CD4-positive, CD25-positive, alpha-beta regulatory T cell (primary cell): Measurements from ENCODE around the gene NUP214. TPM values are rescaled to one million over a fixed set of nuclear protein-coding genes. Genes with fewer than 3 reads are reported as not detected.
A peak's percentile ranks its signal among the peaks of the same experiment; 100 is the strongest.

Experiments used
- ATAC-seq, 2 donors: fragments of 150-1000 bp; cut with Tn5 transposase; one replicate each; pipeline ENCODE4 v1.10.0; 2021; ENCODE audit warnings: low read depth in 2 of 2, moderate number of reproducible peaks in 2 of 2, moderate library complexity in 1 of 2
- DNase-seq, 3 donors: peaks; one replicate each; pipeline versions ENCODE4 v3.0.0 to v3.0.0-alpha.2; 2012 to 2022; ENCODE audit warnings: mixed read lengths in 1 of 3
- H3K27ac ChIP-seq: one replicate; pipeline ENCODE4 v1.7.0; 2013; ENCODE audit warnings: mild to moderate bottlenecking, low read length; ENCODE audit not compliant: insufficient read depth, poor library complexity, severe bottlenecking
- H3K27me3 ChIP-seq: one replicate; pipeline ENCODE4 v1.7.0; 2013; ENCODE audit warnings: low read length; ENCODE audit not compliant: control insufficient read depth, insufficient read depth
- H3K36me3 ChIP-seq: one replicate; pipeline ENCODE4 v1.7.0; 2013; ENCODE audit warnings: mild to moderate bottlenecking, low read length, moderate library complexity; ENCODE audit not compliant: control insufficient read depth, insufficient read depth
- H3K4me1 ChIP-seq: 2 replicates; pipeline ENCODE4 v1.7.0; 2013; ENCODE audit warnings: mild to moderate bottlenecking, low read length; ENCODE audit not compliant: insufficient read depth, control insufficient read depth, poor library complexity, severe bottlenecking
- H3K4me3 ChIP-seq: one replicate; pipeline ENCODE4 v1.7.0; 2013; ENCODE audit warnings: low read depth, mild to moderate bottlenecking, low read length, moderate library complexity
- H3K9me3 ChIP-seq, 2 experiments: 1 replicate in 1 of 2; 2 replicates in 1 of 2; pipeline ENCODE4 v1.7.0; 2013; ENCODE audit warnings: low read length in 2 of 2, mild to moderate bottlenecking in 1 of 2, moderate library complexity in 1 of 2; ENCODE audit not compliant: control insufficient read depth in 2 of 2
- H3K27ac Mint-ChIP-seq, 3 donors: one replicate each; pipeline ENCODE4 v1.8.0; 2020 to 2022; ENCODE audit warnings: mild to moderate bottlenecking in 3 of 3, mixed read lengths in 3 of 3, moderate library complexity in 2 of 3
- H3K27me3 Mint-ChIP-seq: one replicate; pipeline ENCODE4 v1.8.0; 2022; ENCODE audit warnings: mild to moderate bottlenecking, mixed read lengths
- H3K36me3 Mint-ChIP-seq: one replicate; pipeline ENCODE4 v1.8.0; 2020; ENCODE audit warnings: mixed read lengths
- H3K4me1 Mint-ChIP-seq, 4 donors: one replicate each; pipeline ENCODE4 v1.8.0; 2020 to 2022; ENCODE audit warnings: mixed read lengths in 4 of 4, mild to moderate bottlenecking in 1 of 4
- H3K4me3 Mint-ChIP-seq, 4 donors: one replicate each; pipeline ENCODE4 v1.8.0; 2020 to 2022; ENCODE audit warnings: mild to moderate bottlenecking in 4 of 4, mixed read lengths in 4 of 4, moderate library complexity in 3 of 4
- H3K9me3 Mint-ChIP-seq, 7 donors: one replicate each; pipeline ENCODE4 v1.8.0; 2020 to 2022; ENCODE audit warnings: mixed read lengths in 7 of 7, mild to moderate bottlenecking in 3 of 7, moderate library complexity in 2 of 7
- polyA plus RNA-seq, 4 donors: library from polyadenylated mRNA; unstranded; fragments of 300-500 nt; fragmentation: Illumina TruSeq; gene quantifications; one replicate each; pipeline ENCODE4 v1.2.3, GENCODE V29; 2021
- total RNA-seq: library from RNA; stranded (reverse); gene quantifications from one replicate; pipeline ENCODE4 v1.2.3, GENCODE V29; 2022

Gene NUP214
- total and polyA plus RNA-seq, 5 donors from 2014 or later, result 9.8 to 124 (median 14.8) TPM

- no peaks in the 10 kb centered on the region for H3K27me3 ChIP-seq
- peak overlapping the region; percentile 81 for H3K27ac ChIP-seq
- no peaks in the 10 kb centered on the region for H3K9me3 ChIP-seq
- peaks cover 64% of the 10 kb centered on the region for H3K4me1 ChIP-seq
- Mint-ChIP-seq H3K4me1 (peaks cover 12 to 66% (median 41%) of the 10 kb centered on the region in 4 donors), H3K4me3 (peak overlapping the region; percentile 84 to 89 (median 88)), H3K27ac (peak overlapping the region; percentile 93 to 98 (median 96)), H3K27me3 (no peaks in the 10 kb centered on the region), H3K36me3 (peaks cover 31% of the 10 kb centered on the region), H3K9me3 (no peaks in the 10 kb centered on the region)
- H3K36me3 ChIP-seq, result peaks cover 21% of the 10 kb centered on the region
- peak overlapping the region; percentile 75 for H3K4me3 ChIP-seq
- DNase-seq (peak in 2 of 3 donors; percentile 69 to 71), ATAC-seq (peak; percentile 29 to 33)
Observed at GRCh38 chr9:131233556-131233955, 108.2 kb downstream of the NUP214 start.

- Histone ChIP-seq H3K36me3 (peaks cover 17% of the 10 kb centered on the region), H3K4me1 (peaks cover 68% of the 10 kb centered on the region), H3K27ac (peak overlapping the region; percentile 81), H3K9me3 (no peaks in the 10 kb centered on the region), H3K4me3 (peak overlapping the region; percentile 75), H3K27me3 (no peaks in the 10 kb centered on the region)
- Mint-ChIP-seq H3K36me3 (peaks cover 30% of the 10 kb centered on the region), H3K27me3 (no peaks in the 10 kb centered on the region), H3K4me3 (peak overlapping the region; percentile 84 to 89 (median 88)), H3K27ac (peak overlapping the region; percentile 93 to 98 (median 96)), H3K9me3 (no peaks in the 10 kb centered on the region), H3K4me1 (peaks cover 12 to 70% (median 42%) of the 10 kb centered on the region in 4 donors)
- DNase-seq (peak in 2 of 3 donors; percentile 60 to 76), ATAC-seq (peak; percentile 50 to 52)
Observed at GRCh38 chr9:131233995-131234394, 108.6 kb downstream of the NUP214 start.

- H3K4me1 Mint-ChIP-seq, result peaks cover 12 to 79% (median 47%) of the 10 kb centered on the region in 4 donors
Observed at GRCh38 chr9:131234799-131235479, 109.6 kb downstream of the NUP214 start.

GRCh38 chr9:131235480-131235851 lies 110.1 kb downstream of the NUP214 start:
- Histone ChIP-seq H3K27ac (peak overlapping the region; percentile 81), H3K27me3 (no peaks in the 10 kb centered on the region), H3K4me3 (no peak overlapping the region), H3K4me1 (peaks cover 74% of the 10 kb centered on the region), H3K9me3 (no peaks in the 10 kb centered on the region), H3K36me3 (peaks cover 8% of the 10 kb centered on the region)
- Mint-ChIP-seq H3K36me3 (peaks cover 18% of the 10 kb centered on the region), H3K27ac (peak overlapping the region; percentile 78 to 96 (median 92)), H3K27me3 (no peaks in the 10 kb centered on the region), H3K4me3 (peak overlapping the region in 3 of 4 donors; percentile 11 to 52 (median 51)), H3K4me1 (peaks cover 12 to 84% (median 52%) of the 10 kb centered on the region in 4 donors), H3K9me3 (no peaks in the 10 kb centered on the region)
- DNase-seq, result no peak
- ATAC-seq, result no peak

More at GRCh38 chr9:131234799-131235479, 109.6 kb downstream of the NUP214 start:
- no peaks in the 10 kb centered on the region for H3K27me3 ChIP-seq
- H3K27ac ChIP-seq, result peak overlapping the region; percentile 81
- Mint-ChIP-seq H3K27ac (peak overlapping the region; percentile 92 to 98 (median 96)), H3K9me3 (no peaks in the 10 kb centered on the region), H3K27me3 (no peaks in the 10 kb centered on the region), H3K4me3 (peak overlapping the region; percentile 51 to 89 (median 55)), H3K36me3 (peaks cover 23% of the 10 kb centered on the region)
- DNase-seq, result no peak
- peaks cover 74% of the 10 kb centered on the region for H3K4me1 ChIP-seq
- peaks cover 11% of the 10 kb centered on the region for H3K36me3 ChIP-seq
- H3K4me3 ChIP-seq, result peak overlapping the region; percentile 75
- no peak for ATAC-seq
- H3K9me3 ChIP-seq, result no peaks in the 10 kb centered on the region

GRCh38 chr9:131236161-131236560 lies 110.8 kb downstream of the NUP214 start:
- Histone ChIP-seq H3K27me3 (no peaks in the 10 kb centered on the region), H3K36me3 (peaks cover 4% of the 10 kb centered on the region), H3K9me3 (no peaks in the 10 kb centered on the region), H3K4me1 (peaks cover 74% of the 10 kb centered on the region), H3K4me3 (no peak overlapping the region), H3K27ac (peak overlapping the region; percentile 81)
- peaks cover 12 to 84% (median 52%) of the 10 kb centered on the region in 4 donors for H3K4me1 Mint-ChIP-seq
- no peak for DNase-seq
- peaks cover 14% of the 10 kb centered on the region for H3K36me3 Mint-ChIP-seq
- peak overlapping the region; percentile 64 to 98 (median 81) for H3K27ac Mint-ChIP-seq
- ATAC-seq, result no peak
- peak overlapping the region in 3 of 4 donors; percentile 29 to 51 (median 32) for H3K4me3 Mint-ChIP-seq
- H3K27me3 Mint-ChIP-seq, result no peaks in the 10 kb centered on the region
- H3K9me3 Mint-ChIP-seq, result no peaks in the 10 kb centered on the region

- H3K9me3 ChIP-seq, result no peaks in the 10 kb centered on the region
- Mint-ChIP-seq H3K27ac (peak overlapping the region in 2 of 3 donors; percentile 81 to 98), H3K4me3 (peak overlapping the region in 3 of 4 donors; percentile 26 to 58 (median 46)), H3K4me1 (peaks cover 12 to 81% (median 52%) of the 10 kb centered on the region in 4 donors), H3K9me3 (no peaks in the 10 kb centered on the region), H3K27me3 (no peaks in the 10 kb centered on the region), H3K36me3 (peaks cover 10% of the 10 kb centered on the region)
- peaks cover 2% of the 10 kb centered on the region for H3K36me3 ChIP-seq
- H3K27me3 ChIP-seq, result no peaks in the 10 kb centered on the region
- no peak for DNase-seq
- no peak overlapping the region for H3K4me3 ChIP-seq
- no peak for ATAC-seq
- peak overlapping the region; percentile 81 for H3K27ac ChIP-seq
- peaks cover 74% of the 10 kb centered on the region for H3K4me1 ChIP-seq
Observed at GRCh38 chr9:131236761-131237160, 111.4 kb downstream of the NUP214 start.

- H3K27ac ChIP-seq, result peak overlapping the region; percentile 84
- peaks cover 5% of the 10 kb centered on the region for H3K36me3 Mint-ChIP-seq
- DNase-seq, result no peak
- H3K4me1 ChIP-seq, result peaks cover 73% of the 10 kb centered on the region
- H3K36me3 ChIP-seq, result no peaks in the 10 kb centered on the region
- peak overlapping the region; percentile 78 for H3K4me3 ChIP-seq
- peak overlapping the region; percentile 81 to 100 (median 98) for H3K27ac Mint-ChIP-seq
- peak overlapping the region in 3 of 4 donors; percentile 85 to 87 (median 85) for H3K4me3 Mint-ChIP-seq
- H3K9me3 ChIP-seq, result no peaks in the 10 kb centered on the region
- H3K27me3 Mint-ChIP-seq, result no peaks in the 10 kb centered on the region
- H3K4me1 Mint-ChIP-seq, result peaks cover 12 to 76% (median 49%) of the 10 kb centered on the region in 4 donors
- no peaks in the 10 kb centered on the region for H3K27me3 ChIP-seq
- ATAC-seq, result no peak
- H3K9me3 Mint-ChIP-seq, result no peaks in the 10 kb centered on the region
Observed at GRCh38 chr9:131237291-131237690, 111.9 kb downstream of the NUP214 start.
